H1 (cell line): ENCODE data around the gene PRMT6. TPM values are rescaled to one million over a fixed set of nuclear protein-coding genes. Genes with fewer than 3 reads are reported as not detected.
"Not testable (repeated sequence)": the region's sequence is repeated elsewhere in the genome, so short reads cannot be mapped to it uniquely, and the experiment has no call there.

Experiments used
- CTCF ChIA-PET: fragments of 300-600 bp; sonication (Branson Sonifier 250); formaldehyde crosslinking; loops from one replicate; lab custom pipeline; 2021; ENCODE audit not compliant: partially characterized antibody; lab: Charles Lee
- POLR2A ChIA-PET: fragments of 300-600 bp; sonication (Branson Sonifier 250); formaldehyde crosslinking; loops from one replicate; lab custom pipeline; 2021; ENCODE audit warnings: inconsistent platforms; ENCODE audit not compliant: partially characterized antibody; lab: Charles Lee
- DNase-seq, 2 experiments: peaks; one replicate each; pipeline versions ENCODE4 v3.0.0 to v3.0.0-alpha.2; 2010 to 2022; ENCODE audit warnings: low spot score in 2 of 2, low read depth in 1 of 2, mixed read lengths in 1 of 2
- FAIRE-seq: peaks from 2 replicates; lab custom pipeline; 2011; peaks lifted over from hg19 to GRCh38; lab: Jason Lieb, UNC
- H2AFZ ChIP-seq: 2 replicates; pipeline ENCODE4 v1.8.1; 2012; ENCODE audit warnings: low read length, inconsistent platforms
- H2AK5ac ChIP-seq: 2 replicates; pipeline ENCODE4 v1.6.1; 2013; ENCODE audit warnings: low read depth, low read length
- H2BK120ac ChIP-seq: replicated peaks from 2 replicates; pipeline ENCODE3; 2013; ENCODE audit warnings: low read depth, low read length, inconsistent platforms
- H2BK12ac ChIP-seq: 2 replicates; pipeline ENCODE4 v1.6.1; 2013; ENCODE audit warnings: low read depth, low read length
- H2BK15ac ChIP-seq: 2 replicates; pipeline ENCODE4 v1.6.1; 2013; ENCODE audit warnings: low read length
- H2BK20ac ChIP-seq: 2 replicates; pipeline ENCODE4 v1.6.1; 2013; ENCODE audit warnings: low read length
- H2BK5ac ChIP-seq: 2 replicates; pipeline ENCODE4 v1.6.1; 2013; ENCODE audit warnings: low read depth, low read length
- H3K14ac ChIP-seq: 2 replicates; pipeline ENCODE4 v1.6.1; 2013; ENCODE audit warnings: inconsistent platforms; ENCODE audit not compliant: insufficient read length
- H3K18ac ChIP-seq: 2 replicates; pipeline ENCODE4 v1.6.1; 2013; ENCODE audit warnings: low read length; ENCODE audit errors: extremely low read depth
- H3K23ac ChIP-seq: 2 replicates; pipeline ENCODE4 v1.6.1; 2013; ENCODE audit warnings: inconsistent platforms; ENCODE audit not compliant: insufficient read length
- H3K23me2 ChIP-seq: 2 replicates; pipeline ENCODE4 v1.6.1; 2013; ENCODE audit warnings: low read depth, low read length
- H3K27ac ChIP-seq: 2 replicates; pipeline ENCODE4 v1.6.1; 2011; ENCODE audit warnings: low read depth, low read length, inconsistent platforms
- H3K27me3 ChIP-seq, 4 experiments: replicated peaks in 1 of 4; 1 replicate in 1 of 4; 2 replicates in 3 of 4; pipeline versions ENCODE4 v1.6.1 to v1.8.1; 2011 to 2013; ENCODE audit warnings: low read length in 3 of 4, mild to moderate bottlenecking in 3 of 4, inconsistent platforms in 2 of 4, mixed read lengths in 2 of 4, moderate library complexity in 1 of 4; ENCODE audit not compliant: control insufficient read depth in 3 of 4, insufficient read depth in 3 of 4; ENCODE audit errors: extremely low read depth in 1 of 4
- H3K36me3 ChIP-seq, 4 experiments: 2 replicates each; pipeline versions ENCODE4 v1.6.1 to v1.8.1; 2011 to 2013; ENCODE audit warnings: mild to moderate bottlenecking in 4 of 4, low read length in 3 of 4, moderate library complexity in 2 of 4, control low read depth in 1 of 4, inconsistent platforms in 1 of 4; ENCODE audit not compliant: insufficient read depth in 4 of 4, control insufficient read depth in 2 of 4
- H3K4ac ChIP-seq: replicated peaks from 2 replicates; pipeline ENCODE3; 2013; ENCODE audit warnings: low read length, low read depth, mixed read lengths, inconsistent platforms; ENCODE audit not compliant: insufficient read length
- H3K4me1 ChIP-seq, 4 experiments: replicated peaks in 1 of 4; 1 replicate in 1 of 4; 2 replicates in 3 of 4; pipeline versions ENCODE4 v1.6.1 to v1.8.1; 2011 to 2013; ENCODE audit warnings: low read length in 3 of 4, inconsistent platforms in 2 of 4, mixed read lengths in 1 of 4; ENCODE audit not compliant: insufficient read depth in 4 of 4, control insufficient read depth in 3 of 4
- H3K4me2 ChIP-seq, 2 experiments: 2 replicates each; pipeline versions ENCODE4 v1.6.1 to v1.8.1; 2011 to 2013; ENCODE audit warnings: low read depth in 2 of 2, low read length in 2 of 2, control low read depth in 1 of 2, inconsistent platforms in 1 of 2, mild to moderate bottlenecking in 1 of 2; ENCODE audit not compliant: insufficient read depth in 1 of 2
- H3K4me3 ChIP-seq, 4 experiments: fragments of 200-600, 300-600 bp in 1 of 4; sonication (generic), shearing (Covaris generic), sonication (Bioruptor Twin) in 1 of 4; 2 replicates each; pipeline versions ENCODE4 v1.5.1 to v1.8.1; 2011 to 2016; ENCODE audit warnings: low read length in 4 of 4, low read depth in 3 of 4, control low read depth in 2 of 4, inconsistent platforms in 2 of 4, mild to moderate bottlenecking in 2 of 4, mixed read lengths in 1 of 4, moderate library complexity in 1 of 4; ENCODE audit not compliant: insufficient read depth in 2 of 4; ENCODE audit errors: extremely low read depth in 1 of 4
- H3K56ac ChIP-seq: replicated peaks from 2 replicates; pipeline ENCODE3; 2013; ENCODE audit warnings: low read depth, mild to moderate bottlenecking, mixed read lengths, low read length, inconsistent platforms; ENCODE audit not compliant: insufficient read length
- H3K79me1 ChIP-seq: 2 replicates; pipeline ENCODE4 v1.6.1; 2013; ENCODE audit warnings: low read depth, low read length, control low read depth
- H3K79me2 ChIP-seq, 2 experiments: 2 replicates each; pipeline versions ENCODE4 v1.6.1 to v1.8.1; 2012 to 2013; ENCODE audit warnings: low read length in 2 of 2, mild to moderate bottlenecking in 2 of 2, inconsistent platforms in 1 of 2; ENCODE audit not compliant: insufficient read depth in 2 of 2, control insufficient read depth in 1 of 2
- H3K9ac ChIP-seq, 4 experiments: replicated peaks in 1 of 4; 1 replicate in 1 of 4; 2 replicates in 3 of 4; pipeline versions ENCODE4 v1.6.1 to v1.8.1; 2011 to 2013; ENCODE audit warnings: low read depth in 3 of 4, low read length in 3 of 4, control low read depth in 2 of 4, mild to moderate bottlenecking in 2 of 4, moderate library complexity in 2 of 4, inconsistent platforms in 1 of 4; ENCODE audit errors: extremely low read depth in 1 of 4
- H3K9me3 ChIP-seq, 2 experiments: 2 replicates each; pipeline versions ENCODE4 v1.6.1 to v1.8.1; 2012 to 2013; ENCODE audit warnings: mild to moderate bottlenecking in 2 of 2, moderate library complexity in 2 of 2, control low read depth in 1 of 2, inconsistent platforms in 1 of 2, low read depth in 1 of 2, low read length in 1 of 2, mixed read lengths in 1 of 2; ENCODE audit not compliant: insufficient read depth in 2 of 2
- H4K20me1 ChIP-seq, 2 experiments: replicated peaks in 1 of 2; 2 replicates each; pipeline versions ENCODE3 to v1.8.1; 2011 to 2013; ENCODE audit warnings: inconsistent platforms in 2 of 2, low read length in 2 of 2, mild to moderate bottlenecking in 1 of 2; ENCODE audit not compliant: insufficient read depth in 2 of 2, control insufficient read depth in 1 of 2
- H4K5ac ChIP-seq: 2 replicates; pipeline ENCODE4 v1.6.1; 2013; ENCODE audit warnings: low read length, low read depth, mixed read lengths, inconsistent platforms; ENCODE audit not compliant: insufficient read length
- H4K8ac ChIP-seq: 2 replicates; pipeline ENCODE4 v1.8.0; 2013; ENCODE audit warnings: mild to moderate bottlenecking, moderate library complexity, low read length, inconsistent platforms; ENCODE audit not compliant: insufficient read depth; ENCODE audit errors: extremely low read depth
- H4K91ac ChIP-seq: replicated peaks from 2 replicates; pipeline ENCODE3; 2013; ENCODE audit warnings: low read length, mixed read lengths, inconsistent platforms; ENCODE audit not compliant: insufficient read length
- WGBS, 2 experiments: shearing (Covaris generic) in 1 of 2; methylation state at CpG; one replicate each; pipeline versions ENCODE4 v1.1.6 to v1.1.7; 2013 to 2015; ENCODE audit warnings: low lambda C conversion rate in 2 of 2, mixed read lengths in 2 of 2, inconsistent platforms in 1 of 2, low coverage in 1 of 2, missing lambda C conversion rate in 1 of 2; ENCODE audit not compliant: insufficient replicate concordance in 2 of 2, insufficient coverage in 1 of 2, insufficient read length in 1 of 2; ENCODE audit errors: extremely low coverage in 1 of 2, missing lambda C conversion rate in 1 of 2; 5-methylcytosine and 5-hydroxymethylcytosine counted together
- polyA plus RNA-seq, 7 experiments: library from polyadenylated mRNA; depleted of rRNA in 3 of 7; stranded (reverse) in 5 of 7; unstranded in 2 of 7; fragments of >200 nt in 5 of 7; fragments of 200-250 nt in 2 of 7; gene quantifications; 1 replicate in 5 of 7; 2 replicates in 1 of 7; 4 replicates in 1 of 7; pipeline versions ENCODE4 v1.2.1 to v1.2.3, GENCODE V29; 2011 to 2013; ENCODE audit warnings: missing spikeins in 2 of 7, mixed read lengths in 2 of 7
- total RNA-seq: library from RNA; stranded (reverse); fragmentation: NEBNext Ultra II Directional; extraction: Animal tissue kit (Norgen Biotek cat#: 25700); gene quantifications from 2 replicates; pipeline ENCODE4 v1.2.1, GENCODE V29; 2021

PRMT6 gene
- total and polyA plus RNA-seq, 2 of the 8 experiments (the other 6 are each of a cell fraction or from before 2014, with no cell fraction given), result 23.6 to 38.2 TPM

DNA sequence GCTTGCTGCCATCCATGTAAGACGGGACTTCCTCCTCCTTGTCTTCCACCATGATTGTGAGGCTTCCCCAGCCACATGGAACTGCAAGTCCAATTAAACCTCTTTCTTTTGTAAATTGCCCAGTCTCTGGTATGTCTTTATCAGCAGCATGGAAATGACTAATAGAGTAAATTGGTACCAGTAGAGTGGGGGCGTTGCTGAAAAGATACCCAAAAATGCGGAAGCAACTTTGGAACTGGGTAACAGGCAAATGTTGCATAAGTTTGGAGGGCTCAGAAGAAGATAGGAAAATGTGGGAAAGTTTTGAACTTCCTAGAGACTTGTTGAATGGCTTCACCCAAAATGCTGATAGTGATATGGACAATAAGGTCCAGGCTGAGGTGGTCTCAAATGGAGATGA is 17.6 kb upstream of the PRMT6 start:
- H3K14ac ChIP-seq, POLR2A ChIA-PET, H4K20me1 ChIP-seq, H3K23me2 ChIP-seq, DNase-seq, CTCF ChIA-PET, H3K27ac ChIP-seq, H4K91ac ChIP-seq, H3K79me1 ChIP-seq, H3K36me3 ChIP-seq, H3K4me1 ChIP-seq, H4K5ac ChIP-seq, H3K23ac ChIP-seq, H2BK15ac ChIP-seq, H3K18ac ChIP-seq, H3K9ac ChIP-seq, H3K56ac ChIP-seq, H3K4ac ChIP-seq, H3K27me3 ChIP-seq, H2BK5ac ChIP-seq, H2AK5ac ChIP-seq, H3K4me3 ChIP-seq, H3K79me2 ChIP-seq, H4K8ac ChIP-seq, H2BK12ac ChIP-seq, H2BK120ac ChIP-seq, FAIRE-seq, H2BK20ac ChIP-seq, H3K4me2 ChIP-seq, H2AFZ ChIP-seq: not testable (repeated sequence)
- WGBS, 2 experiments, result 95% methylated on average over 3 of the region's 3 CpGs; no CpG with 5 or more reads in 1 of the 2 experiments
- peaks cover 7 to 17% of the 10 kb centered on the region in 2 experiments; a peak in 3 of 4 replicates for H3K9me3 ChIP-seq
